ENCODE measurements around the gene ALLC. TPM values are rescaled to one million over a fixed set of nuclear protein-coding genes. Genes with fewer than 3 reads are reported as not detected.

ALLC gene
- total and polyA plus RNA-seq, 7 donors, result not detected

- 76 to 80% methylated on average over 5 of the region's 5 CpGs for WGBS, 2 donors
- H3K9me3 ChIP-seq, result no peaks in the 10 kb centered on the region
- H3K36me3 ChIP-seq, result no peaks in the 10 kb centered on the region
- intact Hi-C loops (cut with DNase I), result no loop called here
- DNase-seq, result no peak
- no peak for TF ChIP-seq POLR2A (IDR thresholded peaks at IDR 0.05)
- no peak for TF ChIP-seq POLR2AphosphoS5 (IDR thresholded peaks at IDR 0.05)
- no peak for TF ChIP-seq EP300 (IDR thresholded peaks at IDR 0.05)
- TF ChIP-seq, protein P1, sequence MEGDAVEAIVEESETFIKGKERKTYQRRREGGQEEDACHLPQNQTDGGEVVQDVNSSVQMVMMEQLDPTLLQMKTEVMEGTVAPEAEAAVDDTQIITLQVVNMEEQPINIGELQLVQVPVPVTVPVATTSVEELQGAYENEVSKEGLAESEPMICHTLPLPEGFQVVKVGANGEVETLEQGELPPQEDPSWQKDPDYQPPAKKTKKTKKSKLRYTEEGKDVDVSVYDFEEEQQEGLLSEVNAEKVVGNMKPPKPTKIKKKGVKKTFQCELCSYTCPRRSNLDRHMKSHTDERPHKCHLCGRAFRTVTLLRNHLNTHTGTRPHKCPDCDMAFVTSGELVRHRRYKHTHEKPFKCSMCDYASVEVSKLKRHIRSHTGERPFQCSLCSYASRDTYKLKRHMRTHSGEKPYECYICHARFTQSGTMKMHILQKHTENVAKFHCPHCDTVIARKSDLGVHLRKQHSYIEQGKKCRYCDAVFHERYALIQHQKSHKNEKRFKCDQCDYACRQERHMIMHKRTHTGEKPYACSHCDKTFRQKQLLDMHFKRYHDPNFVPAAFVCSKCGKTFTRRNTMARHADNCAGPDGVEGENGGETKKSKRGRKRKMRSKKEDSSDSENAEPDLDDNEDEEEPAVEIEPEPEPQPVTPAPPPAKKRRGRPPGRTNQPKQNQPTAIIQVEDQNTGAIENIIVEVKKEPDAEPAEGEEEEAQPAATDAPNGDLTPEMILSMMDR (IDR thresholded peaks at IDR 0.05), result no peak
- H3K27me3 ChIP-seq, result no peaks in the 10 kb centered on the region
- H3K4me1 ChIP-seq, result no peaks in the 10 kb centered on the region
- H3K27ac ChIP-seq, result no peak overlapping the region
- no peak overlapping the region for H3K4me3 ChIP-seq
Measured at GRCh38 chr2:3742743-3743508, 84.9 kb downstream of the ALLC start.

GRCh38 chr2:3743951-3744555 lies 86.1 kb downstream of the ALLC start:
- intact Hi-C loops (cut with DNase I), result no loop called here
- no peak overlapping the region for H3K27ac ChIP-seq
- TF ChIP-seq POLR2AphosphoS5 (IDR thresholded peaks at IDR 0.05), result no peak
- TF ChIP-seq EP300 (IDR thresholded peaks at IDR 0.05), result no peak
- TF ChIP-seq POLR2A (IDR thresholded peaks at IDR 0.05), result no peak
- TF ChIP-seq, protein P1 (IDR thresholded peaks at IDR 0.05), result no peak
- no peaks in the 10 kb centered on the region for H3K4me1 ChIP-seq
- H3K4me3 ChIP-seq, result no peak overlapping the region
- no peaks in the 10 kb centered on the region for H3K36me3 ChIP-seq
- no peak for DNase-seq
- WGBS, 2 donors, result 83 to 93% methylated on average over 12 of the region's 12 CpGs
- no peaks in the 10 kb centered on the region for H3K27me3 ChIP-seq
- no peaks in the 10 kb centered on the region for H3K9me3 ChIP-seq

DNA sequence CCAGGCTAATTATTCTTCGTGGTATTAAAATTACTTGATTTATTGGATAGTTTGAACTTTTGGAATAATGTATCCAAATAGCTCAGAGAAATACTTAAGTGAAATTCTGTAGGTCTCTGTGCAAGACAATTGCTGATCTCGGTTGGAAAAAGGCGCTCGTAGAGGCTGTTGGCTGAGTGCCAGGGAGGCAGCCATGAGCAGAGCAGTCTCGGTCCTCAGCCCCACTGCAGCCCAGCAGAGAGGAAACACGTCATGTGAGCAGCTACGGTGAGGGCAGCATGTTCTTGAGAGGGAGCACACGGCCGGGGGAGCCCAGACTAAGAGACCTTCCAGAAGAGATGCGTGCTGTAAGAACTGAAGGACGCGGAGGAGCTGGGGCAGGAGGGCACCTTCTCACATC lies 87.9 kb downstream of the ALLC start:
- TF ChIP-seq EP300 (IDR thresholded peaks at IDR 0.05), result no peak
- TF ChIP-seq, protein P1 (IDR thresholded peaks at IDR 0.05), result no peak
- TF ChIP-seq POLR2A (IDR thresholded peaks at IDR 0.05), result no peak
- TF ChIP-seq POLR2AphosphoS5 (IDR thresholded peaks at IDR 0.05), result no peak
- Histone ChIP-seq H3K4me1 (no peaks in the 10 kb centered on the region), H3K4me3 (no peak overlapping the region), H3K36me3 (no peaks in the 10 kb centered on the region), H3K27ac (no peak overlapping the region), H3K27me3 (no peaks in the 10 kb centered on the region), H3K9me3 (no peaks in the 10 kb centered on the region)
- no peak for DNase-seq
- intact Hi-C loops (cut with DNase I), result no loop called here
- WGBS, 2 donors, result 71 to 74% methylated on average over 12 of the region's 12 CpGs

DNA sequence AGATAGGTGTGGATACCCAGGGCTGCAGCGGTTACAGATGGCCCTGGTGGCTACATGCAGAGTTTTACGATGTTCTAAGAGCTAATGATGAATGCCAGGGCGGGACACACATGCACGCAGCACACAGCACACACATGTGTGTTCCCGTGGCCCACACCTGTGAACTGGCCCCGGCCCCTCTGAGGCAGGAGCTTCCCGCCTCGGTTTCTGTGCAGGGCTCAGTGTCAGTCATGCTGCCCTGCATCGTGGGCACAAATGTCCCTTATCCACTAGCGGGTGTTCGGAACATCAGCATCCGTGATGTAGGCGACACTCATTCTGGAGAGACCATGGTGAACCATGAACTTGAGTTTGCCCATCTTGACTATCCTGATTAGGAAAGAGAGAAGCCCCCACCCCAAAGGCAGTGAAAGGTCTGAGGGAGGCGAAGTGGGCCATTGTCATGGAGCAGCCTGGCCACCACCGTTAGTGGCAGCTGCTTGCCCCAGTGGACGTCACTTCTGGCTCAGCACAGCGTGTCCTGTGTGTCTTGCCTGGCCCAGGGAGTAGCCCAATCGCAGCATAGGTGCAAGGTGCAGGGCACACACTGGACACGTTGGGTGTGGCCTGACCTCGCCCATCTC lies 89.1 kb downstream of the ALLC start:
- H3K27ac ChIP-seq, result no peak overlapping the region
- H3K4me1 ChIP-seq, result no peaks in the 10 kb centered on the region
- TF ChIP-seq POLR2AphosphoS5 (IDR thresholded peaks at IDR 0.05), result no peak
- TF ChIP-seq POLR2A (IDR thresholded peaks at IDR 0.05), result no peak
- TF ChIP-seq, protein P1 (IDR thresholded peaks at IDR 0.05), result no peak
- TF ChIP-seq EP300 (IDR thresholded peaks at IDR 0.05), result no peak
- H3K36me3 ChIP-seq, result no peaks in the 10 kb centered on the region
- WGBS, 2 donors, result 70 to 91% methylated on average over 20 of the region's 20 CpGs
- H3K4me3 ChIP-seq, result no peak overlapping the region
- no peaks in the 10 kb centered on the region for H3K27me3 ChIP-seq
- DNase-seq, result no peak
- intact Hi-C loops (cut with DNase I), result no loop called here
- no peaks in the 10 kb centered on the region for H3K9me3 ChIP-seq
